GM19193 (cell line): ENCODE results near the gene DKK3.

Source experiments
- POLR2A ChIP-seq: IDR thresholded peaks from 4 replicates; pipeline ENCODE4 v1.6.1; 2011; ENCODE audit not compliant: insufficient read depth, insufficient read length; ENCODE audit errors: extremely low read depth

The DKK3 gene

GRCh38 chr11:12043959-12044791 is 35.7 kb upstream of the DKK3 start:
- TF ChIP-seq POLR2A: no peak

GRCh38 chr11:12043221-12043620 is 34.8 kb upstream of the DKK3 start:
- no peak for TF ChIP-seq POLR2A

GRCh38 chr11:12042215-12042676 is 33.8 kb upstream of the DKK3 start:
- no peak for TF ChIP-seq POLR2A

- TF ChIP-seq POLR2A: no peak
Observed at GRCh38 chr11:12032968-12033367, 24.5 kb upstream of the DKK3 start.

GRCh38 chr11:12031856-12032544 is 23.6 kb upstream of the DKK3 start:
- TF ChIP-seq POLR2A: no peak

- no peak for TF ChIP-seq POLR2A
Observed at GRCh38 chr11:12029738-12030363, 21.4 kb upstream of the DKK3 start.

- no peak for TF ChIP-seq POLR2A
Observed at GRCh38 chr11:12029119-12029518, 20.7 kb upstream of the DKK3 start.

- no peak for TF ChIP-seq POLR2A
Observed at GRCh38 chr11:12028303-12028702, 19.9 kb upstream of the DKK3 start.

- TF ChIP-seq POLR2A: no peak
Observed at GRCh38 chr11:12026331-12027211, 18.1 kb upstream of the DKK3 start.

- no peak for TF ChIP-seq POLR2A
Observed at GRCh38 chr11:12024254-12024926, 16.0 kb upstream of the DKK3 start.

GRCh38 chr11:12023015-12023414 is 14.6 kb upstream of the DKK3 start:
- no peak for TF ChIP-seq POLR2A

- no peak for TF ChIP-seq POLR2A
Observed at GRCh38 chr11:12020546-12020945, 12.1 kb upstream of the DKK3 start.

GRCh38 chr11:12019866-12020416 is 11.5 kb upstream of the DKK3 start:
- TF ChIP-seq POLR2A: no peak

- TF ChIP-seq POLR2A: no peak
Observed at GRCh38 chr11:12019337-12019736, 10.9 kb upstream of the DKK3 start.
